NCI-H1417 treated with DMSO at 0.1 percent for 48 hours (cell line): ENCODE data around the gene HECW1.

Experiments
- DNase-seq: peaks from one replicate; lab custom pipeline; 2025; lab: John Stamatoyannopoulos, UW

The HECW1 gene

GRCh38 chr7:43273939-43274719 lies 161.7 kb downstream of the HECW1 start:
- no peak for DNase-seq

- DNase-seq, result no peak
These were observed 162.3 kb downstream of the HECW1 start for GRCh38 chr7:43274752-43275151.

- DNase-seq, result no peak
These were observed 164.1 kb downstream of the HECW1 start for GRCh38 chr7:43276547-43276946.

- DNase-seq, result no peak
These were observed 165.7 kb downstream of the HECW1 start for GRCh38 chr7:43278088-43278644.

DNA sequence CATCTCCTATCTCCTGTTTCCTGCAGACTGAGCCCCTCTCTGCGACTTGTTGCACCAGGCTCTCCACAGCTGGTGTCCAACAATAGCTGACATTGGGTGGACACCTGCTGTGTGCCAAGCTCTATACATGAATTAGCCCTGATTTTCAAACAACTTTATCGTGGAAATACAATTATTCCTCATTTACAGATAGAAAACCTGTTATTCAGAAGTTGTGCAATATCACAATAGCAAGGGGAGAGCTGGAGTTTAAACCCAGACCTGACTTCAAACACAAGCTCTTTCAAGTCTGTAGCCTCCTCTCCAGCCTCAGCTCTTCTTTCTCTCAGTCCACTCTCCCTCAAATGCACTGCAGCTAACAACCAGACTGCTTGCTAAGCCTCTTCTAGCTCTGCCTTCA lies 168.8 kb downstream of the HECW1 start:
- no peak for DNase-seq

GRCh38 chr7:43283706-43284105 lies 171.3 kb downstream of the HECW1 start:
- DNase-seq, result no peak

GRCh38 chr7:43289826-43290225 lies 177.4 kb downstream of the HECW1 start:
- no peak for DNase-seq

DNA sequence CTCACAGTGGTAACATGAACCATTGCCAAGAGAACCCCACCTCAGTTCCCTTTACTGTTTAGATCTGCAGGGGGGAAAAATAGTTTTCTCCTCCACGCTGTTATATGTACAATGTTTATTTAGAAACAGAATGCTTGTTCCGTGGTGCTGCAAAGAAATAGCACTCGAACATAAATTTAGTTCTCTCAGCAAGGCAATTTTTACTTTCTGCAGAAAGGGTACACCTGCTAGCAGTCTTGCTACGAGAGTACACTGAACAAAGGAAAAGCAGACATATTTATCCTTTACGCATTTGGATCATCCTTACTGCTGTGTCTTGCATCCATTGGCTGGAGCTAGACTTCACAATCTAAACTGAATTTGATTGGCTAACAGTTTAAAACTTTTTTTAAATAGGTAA lies 178.5 kb downstream of the HECW1 start:
- DNase-seq, result no peak

- DNase-seq, result no peak
These were observed 179.3 kb downstream of the HECW1 start for GRCh38 chr7:43291789-43292188.

GRCh38 chr7:43292384-43292783 lies 179.9 kb downstream of the HECW1 start:
- DNase-seq, result no peak

- no peak for DNase-seq
These were observed 181.7 kb downstream of the HECW1 start for GRCh38 chr7:43294080-43294630.

DNA sequence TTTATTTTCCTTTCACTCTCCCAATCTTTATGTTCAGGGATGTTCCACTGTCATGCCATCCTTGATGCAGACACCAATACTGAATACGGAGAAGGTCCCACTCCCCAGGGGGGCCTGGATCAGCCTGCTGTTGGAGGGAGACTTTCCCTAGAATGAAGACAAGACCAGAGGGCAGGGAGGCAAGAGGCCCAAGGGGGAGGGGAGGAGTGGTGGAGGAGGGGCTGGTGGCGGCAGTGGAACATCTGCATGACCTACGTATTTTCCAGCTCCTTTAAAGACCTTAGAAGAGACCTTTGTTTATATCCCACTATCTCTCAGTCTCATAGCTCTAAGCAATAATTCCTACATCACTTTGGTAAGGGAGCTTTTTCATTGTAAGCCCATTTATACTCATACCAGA lies 183.0 kb downstream of the HECW1 start:
- DNase-seq, result no peak

- DNase-seq, result no peak
These were observed 183.9 kb downstream of the HECW1 start for GRCh38 chr7:43296306-43296705.

- DNase-seq, result no peak
These were observed 186.2 kb downstream of the HECW1 start for GRCh38 chr7:43298617-43299016.

- no peak for DNase-seq
These were observed 187.7 kb downstream of the HECW1 start for GRCh38 chr7:43300121-43300520.

GRCh38 chr7:43302211-43302711 lies 189.8 kb downstream of the HECW1 start:
- DNase-seq, result no peak

GRCh38 chr7:43302773-43303460 lies 190.5 kb downstream of the HECW1 start:
- no peak for DNase-seq

GRCh38 chr7:43303740-43304241 lies 191.3 kb downstream of the HECW1 start:
- no peak for DNase-seq

- DNase-seq, result no peak
These were observed 194.0 kb downstream of the HECW1 start for GRCh38 chr7:43306404-43306803.

- DNase-seq, result no peak
These were observed 195.1 kb downstream of the HECW1 start for GRCh38 chr7:43307522-43307921.

DNA sequence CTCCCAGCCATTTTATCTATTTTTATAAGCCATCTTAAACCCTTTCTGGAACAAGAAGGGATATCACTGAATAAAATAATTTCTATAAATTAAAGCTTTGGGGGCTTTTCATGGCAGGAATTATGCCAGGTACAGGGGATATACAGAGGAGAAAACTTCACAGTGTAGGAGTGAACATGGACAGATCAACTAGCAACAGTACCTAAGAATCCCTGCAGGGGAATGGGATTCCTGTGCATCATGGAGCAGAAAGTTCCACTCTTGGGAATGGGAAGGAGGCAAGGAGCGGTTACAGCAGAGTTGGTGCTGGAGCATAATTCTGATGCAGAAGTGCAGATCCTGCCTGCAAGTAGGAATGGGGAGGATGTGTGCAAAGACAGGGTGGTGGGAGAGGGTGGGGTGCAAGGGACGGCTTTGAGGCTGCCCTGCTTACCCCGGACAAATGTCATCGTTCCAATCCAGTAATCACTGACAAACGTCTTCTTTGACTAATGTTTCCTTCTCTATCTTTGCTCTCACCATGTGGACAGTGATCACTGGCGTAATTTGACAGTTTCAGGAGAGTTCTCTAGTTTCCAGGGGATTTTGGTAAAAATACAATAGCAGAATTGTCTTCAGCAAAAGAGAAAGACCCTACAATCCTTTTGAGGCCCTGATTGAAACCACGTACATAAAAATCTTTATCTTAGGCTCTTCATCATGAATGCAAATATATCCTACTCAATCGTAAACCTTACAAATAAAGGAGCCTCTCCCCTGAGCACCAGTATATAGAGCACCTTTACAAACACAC lies 196.7 kb downstream of the HECW1 start:
- no peak for DNase-seq

GRCh38 chr7:43309706-43310022 lies 197.2 kb downstream of the HECW1 start:
- no peak for DNase-seq
